DOHH2 (cell line): ENCODE measurements around the gene TJP1.
A peak's percentile ranks its signal among the peaks of the same experiment; 100 is the strongest.

ENCODE experiments used
- H3F3A ChIP-seq: fragments of 200-600 bp; sonication (generic), shearing (Covaris generic); 2 replicates; pipeline ENCODE4 v1.6.0; 2016; ENCODE audit warnings: antibody characterized with exemption, mild to moderate bottlenecking; ENCODE audit not compliant: control insufficient read depth, insufficient read depth
- H3K27ac ChIP-seq: fragments of 200-600 bp; sonication (generic); 2 replicates; pipeline ENCODE4 v1.5.1; 2014; ENCODE audit warnings: low read depth, mild to moderate bottlenecking, low read length, moderate library complexity
- H3K27me3 ChIP-seq: fragments of 200-600 bp; sonication (generic); 2 replicates; pipeline ENCODE4 v1.6.1; 2014; ENCODE audit warnings: mild to moderate bottlenecking, low read length, mixed read lengths; ENCODE audit not compliant: control insufficient read depth
- H3K36me3 ChIP-seq: fragments of 200-600 bp; sonication (generic); 2 replicates; pipeline ENCODE4 v1.6.1; 2014; ENCODE audit warnings: mild to moderate bottlenecking, low read length, moderate library complexity, mixed read lengths; ENCODE audit not compliant: control insufficient read depth
- H3K4me1 ChIP-seq: fragments of 200-600 bp; sonication (generic); 2 replicates; pipeline ENCODE4 v1.6.1; 2014; ENCODE audit warnings: mild to moderate bottlenecking, low read length, mixed read lengths; ENCODE audit not compliant: control insufficient read depth
- H3K4me2 ChIP-seq: fragments of 200-600 bp; sonication (generic); 2 replicates; pipeline ENCODE4 v1.6.0; 2014; ENCODE audit warnings: mild to moderate bottlenecking, low read length, moderate library complexity
- H3K4me3 ChIP-seq: fragments of 200-600 bp; sonication (generic); 2 replicates; pipeline ENCODE4 v1.5.1; 2014; ENCODE audit warnings: mild to moderate bottlenecking, low read length, mixed read lengths
- H3K79me2 ChIP-seq: fragments of 200-600 bp; sonication (generic); 2 replicates; pipeline ENCODE4 v1.6.1; 2014; ENCODE audit warnings: mild to moderate bottlenecking, low read length, mixed read lengths; ENCODE audit not compliant: control insufficient read depth
- H3K9me2 ChIP-seq: fragments of 200-600 bp; sonication (generic); replicated peaks from 2 replicates; pipeline ENCODE4 v1.6.1; 2014; ENCODE audit warnings: mild to moderate bottlenecking, low read length, mixed read lengths; ENCODE audit not compliant: control insufficient read depth
- H3K9me3 ChIP-seq: fragments of 200-600 bp; sonication (generic); 2 replicates; pipeline ENCODE4 v1.6.1; 2014; ENCODE audit warnings: antibody characterized with exemption, low read length, mixed read lengths; ENCODE audit not compliant: control insufficient read depth, insufficient read depth
- H4K20me1 ChIP-seq: fragments of 200-600 bp; sonication (generic); 2 replicates; pipeline ENCODE4 v1.6.0; 2014; ENCODE audit warnings: low read depth, mild to moderate bottlenecking, antibody characterized with exemption, low read length, moderate library complexity; ENCODE audit not compliant: control insufficient read depth, insufficient read depth
- CTCF ChIP-seq: fragments of 200-600 bp; sonication (generic); IDR thresholded peaks from one replicate; pipeline ENCODE4 v1.5.1; 2014; ENCODE audit warnings: antibody characterized with exemption, mild to moderate bottlenecking, low read depth, low read length; ENCODE audit not compliant: poor library complexity, severe bottlenecking
- EZH2phosphoT487 ChIP-seq: fragments of 200-600 bp; sonication (generic); IDR thresholded peaks from 2 replicates; pipeline ENCODE4 v1.6.1; 2017; ENCODE audit warnings: borderline replicate concordance, mild to moderate bottlenecking, antibody characterized with exemption, low read length, moderate library complexity, mixed read lengths

The TJP1 gene

GRCh38 chr15:29743475-29743874 lies 78.8 kb downstream of the TJP1 start:
- Histone ChIP-seq H3K27ac (no peak overlapping the region), H3K9me3 (no peaks in the 10 kb centered on the region), H3K4me2 (no peak overlapping the region), H3K9me2 (no peaks in the 10 kb centered on the region), H3F3A (no peaks in the 10 kb centered on the region), H3K36me3 (no peaks in the 10 kb centered on the region), H3K4me1 (peaks cover 15% of the 10 kb centered on the region), H4K20me1 (no peaks in the 10 kb centered on the region), H3K4me3 (no peak overlapping the region), H3K79me2 (no peaks in the 10 kb centered on the region), H3K27me3 (no peaks in the 10 kb centered on the region; the same call in 1 of the 2 replicates)
- TF ChIP-seq CTCF, result no peak
- no peak for TF ChIP-seq EZH2phosphoT487

- Histone ChIP-seq H3K27me3 (no peaks in the 10 kb centered on the region; the same call in 1 of the 2 replicates), H3F3A (no peaks in the 10 kb centered on the region), H3K9me3 (no peaks in the 10 kb centered on the region), H3K36me3 (no peaks in the 10 kb centered on the region), H3K4me1 (peaks cover 15% of the 10 kb centered on the region), H3K9me2 (no peaks in the 10 kb centered on the region), H4K20me1 (no peaks in the 10 kb centered on the region), H3K4me2 (no peak overlapping the region), H3K4me3 (no peak overlapping the region), H3K79me2 (no peaks in the 10 kb centered on the region), H3K27ac (no peak overlapping the region)
- TF ChIP-seq EZH2phosphoT487, result no peak
- TF ChIP-seq CTCF, result peak; percentile 47
These were observed 81.5 kb downstream of the TJP1 start for GRCh38 chr15:29740692-29741311.

GRCh38 chr15:29736744-29737020 lies 85.6 kb downstream of the TJP1 start:
- Histone ChIP-seq H3K9me2 (no peaks in the 10 kb centered on the region), H3K79me2 (no peaks in the 10 kb centered on the region), H3K4me3 (no peak overlapping the region), H4K20me1 (no peaks in the 10 kb centered on the region), H3K9me3 (no peaks in the 10 kb centered on the region), H3K4me2 (no peak overlapping the region), H3K27me3 (no peaks in the 10 kb centered on the region; the same call in 1 of the 2 replicates), H3K27ac (no peak overlapping the region), H3K4me1 (peaks cover 6% of the 10 kb centered on the region), H3F3A (no peaks in the 10 kb centered on the region), H3K36me3 (no peaks in the 10 kb centered on the region)
- TF ChIP-seq EZH2phosphoT487, result no peak
- TF ChIP-seq CTCF, result no peak
